Chondrocyte (in vitro differentiated cells): ENCODE data around the gene RANBP10. TPM values are rescaled to one million over a fixed set of nuclear protein-coding genes. Genes with fewer than 3 reads are reported as not detected.

Experiments
- DNase-seq: peaks from one replicate; pipeline ENCODE4 v3.0.0; 2021; ENCODE audit warnings: mixed read lengths, low spot score
- H3K27ac Mint-ChIP-seq: one replicate; pipeline ENCODE4 v1.8.0; 2021; ENCODE audit warnings: mild to moderate bottlenecking, moderate library complexity, mixed read lengths; ENCODE audit not compliant: unreplicated experiment
- H3K27me3 Mint-ChIP-seq: 2 replicates; pipeline ENCODE4 v1.8.0; 2021; ENCODE audit warnings: low read depth, mixed read lengths
- H3K36me3 Mint-ChIP-seq: 2 replicates; pipeline ENCODE4 v1.8.0; 2021; ENCODE audit warnings: low read depth, mixed read lengths
- H3K4me1 Mint-ChIP-seq: 2 replicates; pipeline ENCODE4 v1.8.0; 2021; ENCODE audit warnings: low read depth, mild to moderate bottlenecking, mixed read lengths
- H3K4me3 Mint-ChIP-seq: one replicate; pipeline ENCODE4 v1.8.0; 2021; ENCODE audit warnings: mild to moderate bottlenecking, moderate library complexity, mixed read lengths; ENCODE audit not compliant: unreplicated experiment
- H3K9me3 Mint-ChIP-seq: 2 replicates; pipeline ENCODE4 v1.8.0; 2021; ENCODE audit warnings: low read depth, mixed read lengths
- CTCF ChIP-seq: fragments of 200-600 bp; sonication (generic); IDR thresholded peaks from 2 replicates; pipeline ENCODE4 v1.5.0; 2021; ENCODE audit warnings: antibody characterized with exemption, mild to moderate bottlenecking, moderate library complexity
- total RNA-seq: library from RNA; stranded (reverse); gene quantifications from 3 replicates; pipeline ENCODE4 v1.2.1, GENCODE V29; 2021

Gene RANBP10
- total RNA-seq, 1 donor from 2014 or later = 14.4 TPM

GRCh38 chr16:67675999-67676398 lies 130.4 kb downstream of the RANBP10 start:
- H3K27ac Mint-ChIP-seq = no peak overlapping the region

DNA sequence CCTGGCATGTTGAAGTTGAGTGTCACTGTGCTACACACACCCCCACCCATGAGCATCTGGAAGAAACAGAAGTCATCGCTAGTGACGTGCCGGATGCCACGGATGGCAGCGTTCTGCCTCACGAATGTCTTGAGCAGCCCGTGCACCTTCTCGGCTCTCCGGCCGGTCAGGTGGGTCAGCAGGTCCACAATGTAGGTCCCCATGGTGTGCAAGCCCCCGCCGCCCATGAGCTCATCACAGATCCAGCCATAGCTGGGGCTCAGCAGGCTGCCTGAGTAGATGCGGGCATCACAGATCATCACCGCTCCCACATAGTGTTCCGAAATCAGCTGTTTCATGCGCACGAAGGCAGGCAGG lies 130.8 kb downstream of the RANBP10 start:
- no peak for DNase-seq
- H3K27ac Mint-ChIP-seq = no peak overlapping the region
- H3K4me1 Mint-ChIP-seq = peaks cover 9% of the 10 kb centered on the region
- H3K9me3 Mint-ChIP-seq = no peaks in the 10 kb centered on the region
- H3K4me3 Mint-ChIP-seq = no peak overlapping the region
- TF ChIP-seq CTCF = no peak
- H3K36me3 Mint-ChIP-seq = no peaks in the 10 kb centered on the region
- H3K27me3 Mint-ChIP-seq = no peaks in the 10 kb centered on the region

More at GRCh38 chr16:67675999-67676398, 130.4 kb downstream of the RANBP10 start:
- TF ChIP-seq CTCF = no peak
- DNase-seq = no peak
- H3K36me3 Mint-ChIP-seq = no peaks in the 10 kb centered on the region
- no peak overlapping the region for H3K4me3 Mint-ChIP-seq
- no peaks in the 10 kb centered on the region for H3K9me3 Mint-ChIP-seq
- no peaks in the 10 kb centered on the region for H3K27me3 Mint-ChIP-seq
- peaks cover 9% of the 10 kb centered on the region for H3K4me1 Mint-ChIP-seq

DNA sequence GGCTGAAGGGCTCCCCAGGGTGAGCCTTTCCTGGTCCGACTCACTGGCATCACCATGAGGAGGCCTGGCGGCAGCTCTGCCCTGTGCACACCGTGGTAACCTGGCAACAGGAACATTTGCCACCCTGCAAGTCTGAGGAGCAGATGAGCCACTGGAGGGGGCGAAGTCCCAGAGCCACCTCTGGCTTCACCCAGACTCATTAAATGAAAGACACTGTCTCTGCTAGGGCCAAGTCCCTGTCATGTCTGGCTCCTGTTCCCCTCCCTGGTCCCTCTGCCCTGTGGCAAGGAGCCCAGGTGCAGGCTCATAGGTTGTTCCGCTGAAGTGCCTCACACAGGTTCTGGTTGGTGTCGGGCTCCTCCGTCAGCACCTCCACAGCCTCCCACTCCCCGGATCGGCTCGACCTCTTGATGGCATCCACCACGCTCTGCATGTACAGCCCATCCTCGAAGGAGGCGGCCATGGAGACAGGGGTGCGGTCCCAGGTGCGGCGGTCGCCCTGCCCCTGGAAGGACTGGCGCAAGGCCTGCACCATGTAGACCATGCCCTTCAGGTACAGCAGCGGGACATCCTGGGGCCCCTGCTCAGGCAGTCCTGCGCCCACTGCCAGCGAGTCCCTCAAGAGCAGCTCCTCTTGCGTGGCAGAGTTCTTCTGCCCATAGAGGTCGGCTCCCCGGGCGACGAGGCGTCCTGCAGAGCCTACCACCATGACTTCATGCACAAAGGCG lies 131.3 kb downstream of the RANBP10 start:
- H3K9me3 Mint-ChIP-seq = no peaks in the 10 kb centered on the region
- H3K4me1 Mint-ChIP-seq = peaks cover 9% of the 10 kb centered on the region
- H3K27me3 Mint-ChIP-seq = no peaks in the 10 kb centered on the region
- no peak overlapping the region for H3K27ac Mint-ChIP-seq
- DNase-seq = no peak
- no peak for TF ChIP-seq CTCF
- H3K4me3 Mint-ChIP-seq = no peak overlapping the region
- H3K36me3 Mint-ChIP-seq = no peaks in the 10 kb centered on the region

DNA sequence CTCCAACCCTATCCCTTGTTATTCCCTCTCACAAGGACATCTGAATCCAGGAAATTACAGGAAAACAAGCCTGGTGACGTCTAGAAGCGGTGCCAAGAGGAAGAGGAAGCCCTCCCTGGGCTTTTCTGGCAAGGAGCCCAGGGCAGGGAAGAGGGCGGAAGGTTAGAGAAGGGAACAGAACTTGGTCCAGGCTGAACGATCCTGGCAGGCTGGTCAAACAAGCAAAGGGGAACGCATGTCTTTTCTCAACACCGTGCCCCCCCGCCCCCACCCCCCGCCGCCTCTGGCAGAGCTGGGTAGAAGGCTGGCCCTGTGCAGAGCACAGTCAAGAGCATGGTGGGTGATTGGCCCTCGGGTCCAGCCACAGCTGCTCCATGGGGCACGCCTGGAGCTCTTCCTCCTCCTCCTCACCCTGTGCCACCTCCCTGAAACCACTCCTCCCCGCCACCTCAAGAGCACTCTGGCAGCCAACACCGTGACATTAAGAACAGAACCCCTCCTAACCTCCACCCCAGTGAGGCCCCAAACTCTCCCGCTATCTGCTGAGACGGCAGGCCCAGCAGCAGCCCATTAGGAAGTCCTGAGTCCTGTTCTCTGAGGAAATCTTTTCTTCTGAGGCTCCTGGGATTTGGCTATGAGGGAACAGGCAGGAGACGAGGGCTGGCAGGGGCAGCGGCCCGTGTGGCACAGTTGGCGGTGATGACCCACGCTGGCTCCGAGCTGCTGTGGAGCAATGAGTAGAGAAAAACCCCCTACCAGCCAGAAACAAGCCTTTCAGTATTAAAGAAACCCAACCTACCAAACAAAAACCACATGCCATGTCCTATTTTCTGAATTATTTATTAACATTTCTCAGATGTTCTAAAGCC lies 132.4 kb downstream of the RANBP10 start:
- Mint-ChIP-seq H3K27ac (peak overlapping the region; percentile 83), H3K4me3 (no peak overlapping the region), H3K4me1 (peaks cover 9% of the 10 kb centered on the region), H3K27me3 (no peaks in the 10 kb centered on the region), H3K9me3 (no peaks in the 10 kb centered on the region), H3K36me3 (no peaks in the 10 kb centered on the region)
- DNase-seq = no peak
- TF ChIP-seq CTCF = no peak

Other genes with a start within 250 kb of the RANBP10 start
- 31.2 to 34.2 TPM (median 32.3 TPM) in 3 replicates for gene CTCF, start 244.0 kb downstream of the RANBP10 start, total RNA-seq
- 0.97 to 1.8 TPM (median 1.5 TPM) in 3 replicates for gene CARMIL2, start 161.4 kb downstream of the RANBP10 start, total RNA-seq
- gene ACD, start 146.3 kb downstream of the RANBP10 start, total RNA-seq = 16.2 to 18.0 TPM (median 17.2 TPM) in 3 replicates
- gene PARD6A, start 145.6 kb downstream of the RANBP10 start, total RNA-seq = 2.5 to 3.5 TPM (median 3.3 TPM) in 3 replicates
- 6.2 to 9.2 TPM (median 6.4 TPM) in 3 replicates for gene ENKD1, start 139.8 kb downstream of the RANBP10 start, total RNA-seq
- gene C16orf86, start 139.7 kb downstream of the RANBP10 start, total RNA-seq = 0.82 to 3.1 TPM (median 0.85 TPM) in 3 replicates
- 14.4 to 22.4 TPM (median 16.3 TPM) in 3 replicates for gene GFOD2, start 87.2 kb downstream of the RANBP10 start, total RNA-seq
- 1.8 to 3.1 TPM (median 2.3 TPM) in 3 replicates for gene TSNAXIP1, start 329 bp upstream of the RANBP10 start, total RNA-seq
- 25.3 to 26.3 TPM (median 25.7 TPM) in 3 replicates for gene THAP11, start 35.8 kb upstream of the RANBP10 start, total RNA-seq
- gene NUTF2, start 40.4 kb upstream of the RANBP10 start, total RNA-seq = 131 to 147 TPM (median 135 TPM) in 3 replicates
- 50.5 to 58.3 TPM (median 52.8 TPM) in 3 replicates for gene CENPT, start 41.1 kb upstream of the RANBP10 start, total RNA-seq
- 67.6 to 77.2 TPM (median 67.9 TPM) in 3 replicates for gene EDC4, start 66.5 kb upstream of the RANBP10 start, total RNA-seq
- 0.57 TPM in 1 of 3 replicates, not detected in the others for gene NRN1L, start 78.3 kb upstream of the RANBP10 start, total RNA-seq
- gene PSKH1, start 86.7 kb upstream of the RANBP10 start, total RNA-seq = 33.1 to 38.9 TPM (median 35.9 TPM) in 3 replicates
- not detected in 3 replicates for gene CTRL, start 125.3 kb upstream of the RANBP10 start, total RNA-seq
- 30.1 to 43.2 TPM (median 33.9 TPM) in 3 replicates for gene PSMB10, start 130.3 kb upstream of the RANBP10 start, total RNA-seq
- 35.8 to 43.1 TPM (median 38.2 TPM) in 3 replicates for gene LCAT, start 137.6 kb upstream of the RANBP10 start, total RNA-seq
- 117 to 138 TPM (median 132 TPM) in 3 replicates for gene SLC12A4, start 162.1 kb upstream of the RANBP10 start, total RNA-seq
- not detected in 3 replicates for gene DPEP3, start 173.9 kb upstream of the RANBP10 start, total RNA-seq
- gene DPEP2, start 192.9 kb upstream of the RANBP10 start, total RNA-seq = not detected in 3 replicates
- not detected in 3 replicates for gene DPEP2NB, start 209.4 kb upstream of the RANBP10 start, total RNA-seq
- gene DDX28, start 216.7 kb upstream of the RANBP10 start, total RNA-seq = 5.8 to 6.7 TPM (median 6.6 TPM) in 3 replicates
- gene DUS2, start 216.7 kb upstream of the RANBP10 start, total RNA-seq = 12.2 to 15.9 TPM (median 12.7 TPM) in 3 replicates